HCT116 (cell line): ENCODE results near the gene INPP5D. TPM values are rescaled to one million over a fixed set of nuclear protein-coding genes. Genes with fewer than 3 reads are reported as not detected.

Experiments
- ATAC-seq: fragments of 200-7000 bp; cut with Tn5 transposase; 2 replicates; pipeline ENCODE4 v1.9.1; 2020; ENCODE audit warnings: mild to moderate bottlenecking, moderate library complexity
- BruUV-seq: library from RNA; stranded (reverse); fragments of 400-500 nt; replicated peaks from 2 replicates; lab custom pipeline; 2021; lab: Mats Ljungman, UMichigan
- CTCF ChIA-PET: fragments of 300-600 bp; sonication (Branson Sonifier 250); formaldehyde crosslinking; loops from one replicate; lab custom pipeline; 2021; ENCODE audit warnings: antibody characterized with exemption; lab: Charles Lee
- POLR2A ChIA-PET: fragments of 300-600, 350-600 bp; sonication (Branson Sonifier 250); formaldehyde crosslinking; loops from one replicate; lab custom pipeline; 2021; ENCODE audit warnings: antibody characterized with exemption; lab: Charles Lee
- RAD21 ChIA-PET, 2 experiments: fragments of 300-600 bp; sonication (Branson Sonifier 250); formaldehyde crosslinking; loops; one replicate each; lab custom pipeline; 2023; ENCODE audit warnings: low total read pairs in 2 of 2; ENCODE audit not compliant: uncharacterized antibody in 2 of 2, unreplicated experiment in 2 of 2, low non-redundant PET in 1 of 2; lab: Charles Lee
- DNase-seq: peaks from one replicate; pipeline ENCODE4 v3.0.0-alpha.2; 2010; ENCODE audit warnings: low read depth, low spot score
- H2AFZ ChIP-seq: fragments of 200-600 bp; shearing (Covaris generic), sonication (generic); 2 replicates; pipeline ENCODE4 v1.6.1; 2017; ENCODE audit warnings: low read depth, mixed run types, mixed read lengths, antibody characterized with exemption, low read length; ENCODE audit not compliant: poor library complexity, severe bottlenecking
- H3K27ac ChIP-seq: 2 replicates; pipeline ENCODE4 v1.5.1; 2012; ENCODE audit warnings: low read depth, low read length
- H3K27me3 ChIP-seq: fragments of 200-600 bp; sonication (generic); 2 replicates; pipeline ENCODE4 v1.6.1; 2016; ENCODE audit warnings: mixed run types, low read length, mixed read lengths; ENCODE audit not compliant: insufficient read depth
- H3K36me3 ChIP-seq, 2 experiments: fragments of 200-500 bp in 1 of 2; fragments of 200-600 bp in 1 of 2; sonication (Bioruptor generic) in 1 of 2; sonication (generic) in 1 of 2; 2 replicates each; pipeline versions ENCODE4 v1.5.1 to v1.6.1; 2014 to 2016; ENCODE audit warnings: low read length in 2 of 2, inconsistent platforms in 1 of 2, mixed read lengths in 1 of 2, mixed run types in 1 of 2; ENCODE audit not compliant: insufficient read depth in 2 of 2, control insufficient read depth in 1 of 2
- H3K4me1 ChIP-seq, 2 experiments: fragments of 200-600 bp in 1 of 2; sonication (generic) in 1 of 2; 2 replicates each; pipeline versions ENCODE4 v1.5.1 to v1.6.1; 2012 to 2017; ENCODE audit warnings: low read length in 2 of 2, inconsistent platforms in 1 of 2, mild to moderate bottlenecking in 1 of 2, mixed read lengths in 1 of 2, mixed run types in 1 of 2, moderate library complexity in 1 of 2; ENCODE audit not compliant: insufficient read depth in 2 of 2, control insufficient read depth in 1 of 2
- H3K4me2 ChIP-seq: fragments of 200-600 bp; sonication (generic); 2 replicates; pipeline ENCODE4 v1.6.1; 2017; ENCODE audit warnings: mixed run types, low read length, mixed read lengths
- H3K4me3 ChIP-seq, 2 experiments: fragments of 200-600 bp in 1 of 2; sonication (generic) in 1 of 2; replicated peaks in 1 of 2; 2 replicates each; pipeline ENCODE4 v1.5.1; 2011 to 2016; ENCODE audit warnings: low read length in 2 of 2, control low read depth in 1 of 2, low read depth in 1 of 2, mild to moderate bottlenecking in 1 of 2, mixed read lengths in 1 of 2, mixed run types in 1 of 2
- H3K79me2 ChIP-seq: fragments of 200-600 bp; sonication (generic); 2 replicates; pipeline ENCODE4 v1.6.1; 2017; ENCODE audit warnings: mild to moderate bottlenecking, mixed run types, low read length, moderate library complexity, mixed read lengths; ENCODE audit not compliant: insufficient read depth
- H3K9ac ChIP-seq: fragments of 200-600 bp; sonication (generic); 2 replicates; pipeline ENCODE4 v1.6.1; 2016; ENCODE audit warnings: low read length, mixed read lengths
- H3K9me2 ChIP-seq: fragments of 200-600 bp; sonication (generic), shearing (Covaris generic); 2 replicates; pipeline ENCODE4 v1.6.1; 2017; ENCODE audit warnings: mixed run types, mild to moderate bottlenecking, moderate library complexity; ENCODE audit not compliant: insufficient read depth
- H3K9me3 ChIP-seq, 2 experiments: fragments of 200-500 bp in 1 of 2; fragments of 200-600 bp in 1 of 2; sonication (Bioruptor generic) in 1 of 2; sonication (generic) in 1 of 2; 2 replicates each; pipeline ENCODE4 v1.6.1; 2014 to 2017; ENCODE audit warnings: low read length in 2 of 2, mixed read lengths in 2 of 2, inconsistent platforms in 1 of 2, low read depth in 1 of 2, mild to moderate bottlenecking in 1 of 2, mixed run types in 1 of 2, moderate library complexity in 1 of 2; ENCODE audit not compliant: control insufficient read depth in 1 of 2, insufficient read depth in 1 of 2
- H4K20me1 ChIP-seq: fragments of 200-600 bp; sonication (generic), shearing (Covaris generic); 2 replicates; pipeline ENCODE4 v1.6.1; 2017; ENCODE audit warnings: mixed run types, mild to moderate bottlenecking, moderate library complexity; ENCODE audit not compliant: insufficient read depth
- CBX3 ChIP-seq: IDR thresholded peaks from 2 replicates; pipeline ENCODE4 v1.6.1; 2012; ENCODE audit warnings: low read depth
- CEBPB ChIP-seq: IDR thresholded peaks from 2 replicates; pipeline ENCODE4 v1.6.1; 2012; ENCODE audit warnings: low read depth
- EGR1 ChIP-seq: IDR thresholded peaks from 2 replicates; pipeline ENCODE4 v1.6.1; 2012; ENCODE audit warnings: low read depth
- ELF1 ChIP-seq: IDR thresholded peaks from 2 replicates; pipeline ENCODE4 v1.6.1; 2012; ENCODE audit warnings: low read depth, borderline replicate concordance
- EZH2phosphoT487 ChIP-seq: fragments of 200-600 bp; IDR thresholded peaks from 2 replicates; pipeline ENCODE4 v1.6.1; 2018; ENCODE audit warnings: antibody characterized with exemption, borderline replicate concordance
- FOSL1 ChIP-seq: IDR thresholded peaks from 2 replicates; pipeline ENCODE4 v1.6.1; 2012; ENCODE audit warnings: low read depth
- JUND ChIP-seq: IDR thresholded peaks from 2 replicates; pipeline ENCODE4 v1.6.1; 2012
- POLR2A ChIP-seq: IDR thresholded peaks from 2 replicates; pipeline ENCODE4 v1.7.0; 2011; ENCODE audit warnings: borderline replicate concordance; ENCODE audit not compliant: insufficient read depth, insufficient read length; ENCODE audit errors: extremely low read depth
- RAD21 ChIP-seq: IDR thresholded peaks from 2 replicates; pipeline ENCODE4 v1.6.1; 2012; ENCODE audit warnings: low read depth, mild to moderate bottlenecking
- REST ChIP-seq: IDR thresholded peaks from 2 replicates; pipeline ENCODE4 v1.6.1; 2012; ENCODE audit warnings: low read depth
- SIN3A ChIP-seq: IDR thresholded peaks from 2 replicates; pipeline ENCODE4 v1.6.1; 2012; ENCODE audit warnings: low read depth
- SRF ChIP-seq: IDR thresholded peaks from 2 replicates; pipeline ENCODE4 v1.6.1; 2012; ENCODE audit warnings: low read depth
- TCF7L2 ChIP-seq: IDR thresholded peaks from 2 replicates; pipeline ENCODE4 v1.7.0; 2011; ENCODE audit warnings: borderline replicate concordance, inconsistent platforms; ENCODE audit not compliant: insufficient read depth, insufficient read length; ENCODE audit errors: extremely low read depth
- YY1 ChIP-seq: IDR thresholded peaks from 2 replicates; pipeline ENCODE4 v1.6.1; 2011; ENCODE audit warnings: low read length, low read depth, moderate library complexity, mild to moderate bottlenecking; ENCODE audit not compliant: insufficient replicate concordance; ENCODE audit errors: extremely low read depth
- ZBTB33 ChIP-seq: IDR thresholded peaks from 2 replicates; pipeline ENCODE4 v1.6.1; 2011; ENCODE audit warnings: mild to moderate bottlenecking, low read length, moderate library complexity; ENCODE audit not compliant: insufficient replicate concordance; ENCODE audit errors: extremely low read depth
- ZFX ChIP-seq: fragments of 450-650 bp; IDR thresholded peaks from 2 replicates; pipeline ENCODE4 v1.6.1; 2017
- intact Hi-C: fragments of 100-400 bp; cut with micrococcal nuclease; formaldehyde crosslinking; loops from 2 replicates; pipeline ENCODE4 v1.10.0; 2022
- total RNA-seq: library from RNA; stranded (reverse); gene quantifications from one replicate; pipeline ENCODE4 v1.2.1, GENCODE V29; 2021; ENCODE audit not compliant: unreplicated experiment
- TF ChIP-seq, protein P1 (sequence below): IDR thresholded peaks from 2 replicates; pipeline ENCODE4 v1.6.1; 2012

Gene INPP5D
- total RNA-seq, 1 experiment from 2014 or later: 1.8 TPM

GRCh38 chr2:233185330-233185729, 125.2 kb downstream of the INPP5D start (continued):
- TF ChIP-seq JUND (no peak), ELF1 (no peak), ZFX (no peak), FOSL1 (no peak)

DNA sequence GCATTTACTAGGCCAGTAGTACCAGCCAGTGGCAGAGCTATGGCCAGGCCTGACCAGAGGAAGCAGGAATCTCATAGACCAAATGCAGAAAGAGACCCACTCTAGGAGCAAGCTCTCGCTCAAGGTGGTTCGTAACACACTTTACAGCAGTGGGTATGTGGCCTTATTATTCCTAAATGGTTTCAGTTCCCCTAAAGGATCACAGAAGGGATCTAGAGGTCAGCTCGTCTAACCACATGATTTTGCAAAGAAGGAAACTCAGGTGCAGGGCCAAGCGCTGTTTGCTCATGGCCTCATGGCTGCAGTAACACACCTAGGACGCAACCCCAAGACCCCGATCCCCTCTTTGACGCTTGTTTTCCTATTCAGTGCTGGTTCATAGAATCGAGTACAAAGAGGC, 125.8 kb downstream of the INPP5D start:
- Histone ChIP-seq H3K9me3 (no peaks in the 10 kb centered on the region), H3K4me1 (no peaks in the 10 kb centered on the region), H3K27ac (no peak overlapping the region), H4K20me1 (no peaks in the 10 kb centered on the region), H3K27me3 (no peaks in the 10 kb centered on the region), H3K9ac (no peak overlapping the region), H3K4me2 (no peak overlapping the region), H3K79me2 (no peaks in the 10 kb centered on the region), H2AFZ (no peak overlapping the region), H3K9me2 (no peaks in the 10 kb centered on the region), H3K36me3 (no peaks in the 10 kb centered on the region), H3K4me3 (no peak overlapping the region)
- intact Hi-C loops: no loop called here
- ChIA-PET POLR2A (interaction anchor here (0.6 kb wide), 1 partner anchor 139 kb away, joined by 3 read pairs; no protein-coding TSS in a partner anchor), RAD21 (no interaction called here), CTCF (no interaction called here)
- no peak for ATAC-seq
- DNase-seq: no peak
- BruUV-seq: no TSS peak
- no peak for TF ChIP-seq SIN3A
- TF ChIP-seq ELF1: no peak
- no peak for TF ChIP-seq TCF7L2
- TF ChIP-seq YY1: no peak
- TF ChIP-seq ZBTB33: no peak
- TF ChIP-seq POLR2A: no peak
- TF ChIP-seq SRF: no peak
- TF ChIP-seq CBX3: no peak
- no peak for TF ChIP-seq EGR1
- no peak for TF ChIP-seq ZFX
- no peak for TF ChIP-seq REST
- TF ChIP-seq EZH2phosphoT487: no peak
- TF ChIP-seq JUND: no peak
- no peak for TF ChIP-seq CEBPB
- no peak for TF ChIP-seq RAD21
- TF ChIP-seq, protein P1, sequence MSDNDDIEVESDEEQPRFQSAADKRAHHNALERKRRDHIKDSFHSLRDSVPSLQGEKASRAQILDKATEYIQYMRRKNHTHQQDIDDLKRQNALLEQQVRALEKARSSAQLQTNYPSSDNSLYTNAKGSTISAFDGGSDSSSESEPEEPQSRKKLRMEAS: no peak
